Measurements from ENCODE around the gene TNNC1.

DNA sequence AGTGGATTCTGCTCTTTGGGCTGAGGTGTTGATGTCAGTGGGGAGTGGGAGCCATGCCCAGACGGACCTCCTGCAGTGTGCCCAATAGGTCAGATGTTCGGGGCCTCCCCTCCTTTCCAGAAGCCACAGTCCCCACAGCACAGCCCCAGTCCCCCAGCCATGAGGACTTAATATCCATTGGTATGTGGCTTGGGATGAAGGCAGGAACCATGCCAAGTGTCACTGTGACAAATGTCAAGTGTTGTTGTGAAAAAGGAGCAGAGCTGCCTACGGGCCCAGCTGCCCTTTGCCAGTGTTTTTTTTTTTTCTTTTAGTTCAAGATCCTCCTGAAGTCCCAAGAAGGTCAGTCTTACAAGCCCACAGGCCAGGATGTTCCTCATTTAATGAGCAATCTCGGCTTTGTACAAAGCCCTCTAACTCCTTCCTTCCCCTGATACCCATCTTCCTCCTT is 21.1 kb downstream of the TNNC1 start:
- TF ChIP-seq, protein P1, sequence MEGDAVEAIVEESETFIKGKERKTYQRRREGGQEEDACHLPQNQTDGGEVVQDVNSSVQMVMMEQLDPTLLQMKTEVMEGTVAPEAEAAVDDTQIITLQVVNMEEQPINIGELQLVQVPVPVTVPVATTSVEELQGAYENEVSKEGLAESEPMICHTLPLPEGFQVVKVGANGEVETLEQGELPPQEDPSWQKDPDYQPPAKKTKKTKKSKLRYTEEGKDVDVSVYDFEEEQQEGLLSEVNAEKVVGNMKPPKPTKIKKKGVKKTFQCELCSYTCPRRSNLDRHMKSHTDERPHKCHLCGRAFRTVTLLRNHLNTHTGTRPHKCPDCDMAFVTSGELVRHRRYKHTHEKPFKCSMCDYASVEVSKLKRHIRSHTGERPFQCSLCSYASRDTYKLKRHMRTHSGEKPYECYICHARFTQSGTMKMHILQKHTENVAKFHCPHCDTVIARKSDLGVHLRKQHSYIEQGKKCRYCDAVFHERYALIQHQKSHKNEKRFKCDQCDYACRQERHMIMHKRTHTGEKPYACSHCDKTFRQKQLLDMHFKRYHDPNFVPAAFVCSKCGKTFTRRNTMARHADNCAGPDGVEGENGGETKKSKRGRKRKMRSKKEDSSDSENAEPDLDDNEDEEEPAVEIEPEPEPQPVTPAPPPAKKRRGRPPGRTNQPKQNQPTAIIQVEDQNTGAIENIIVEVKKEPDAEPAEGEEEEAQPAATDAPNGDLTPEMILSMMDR (IDR thresholded peaks at IDR 0.05) = no peak
- no peak for TF ChIP-seq EZH2 (IDR thresholded peaks at IDR 0.05; ENCODE audit: borderline replicate concordance, insufficient read depth, low read depth, low read length, poor library complexity, severe bottlenecking)
